Measurements from ENCODE around the gene CREB3L2.
"Not testable (repeated sequence)": the region's sequence is repeated elsewhere in the genome, so short reads cannot be mapped to it uniquely, and the experiment has no call there.

The CREB3L2 gene

DNA sequence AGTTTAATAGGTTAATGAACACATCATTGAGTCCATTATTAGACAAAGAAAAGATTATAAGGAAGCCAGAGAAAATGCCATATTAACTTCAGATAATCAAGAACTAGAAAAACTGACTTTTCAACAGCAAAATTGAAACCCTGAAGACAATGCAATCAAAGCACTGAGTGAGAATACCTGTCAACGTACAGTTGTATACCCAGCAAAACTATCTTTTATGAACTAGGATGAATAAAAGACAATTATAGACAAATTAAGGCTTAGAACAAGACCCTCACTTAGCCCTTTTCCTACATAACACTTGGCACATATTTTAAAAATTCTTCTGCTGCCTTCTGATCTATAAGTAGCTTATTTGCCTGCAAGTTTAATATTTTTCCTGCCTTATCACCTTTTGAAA, 136.1 kb downstream of the CREB3L2 start:
- no peak for DNase-seq

DNA sequence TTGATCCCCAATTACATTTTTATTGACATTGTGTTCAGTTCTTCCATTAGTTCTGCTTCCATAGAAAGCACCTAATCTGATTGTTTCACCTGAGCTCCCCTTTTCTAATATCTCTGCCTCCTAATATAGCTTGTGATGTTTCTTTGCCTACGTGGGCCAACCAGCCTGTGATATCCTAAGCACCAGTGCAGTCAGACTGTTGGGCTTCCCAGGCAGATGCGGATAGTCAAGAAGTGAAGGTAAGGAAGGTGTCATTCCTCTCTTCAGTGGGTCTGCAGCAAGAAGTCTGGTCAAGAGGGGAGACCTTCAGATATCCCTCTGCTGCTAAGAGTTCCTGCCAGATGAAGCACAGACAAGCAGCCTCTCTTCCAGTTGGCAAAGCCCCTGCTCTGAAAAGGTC, 138.9 kb downstream of the CREB3L2 start:
- no peak for DNase-seq

DNA sequence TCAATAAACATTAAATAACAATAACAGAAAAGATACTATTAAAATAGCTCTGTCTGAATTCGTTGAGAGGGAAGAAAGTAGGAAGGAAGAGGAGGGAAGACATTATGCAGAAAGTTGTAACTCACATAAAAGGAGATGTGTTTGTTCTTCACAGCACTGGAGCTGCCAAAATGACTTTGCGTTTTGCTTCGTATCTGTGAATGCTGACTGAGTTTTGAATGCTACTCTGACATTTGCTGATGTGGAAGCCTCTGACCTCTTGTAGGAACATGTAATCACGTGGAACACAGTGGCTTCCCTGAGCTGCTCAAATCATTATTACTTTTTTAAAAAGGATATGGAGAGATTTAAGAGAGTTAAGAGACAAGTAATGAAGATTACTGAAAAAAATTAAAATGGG, 139.5 kb downstream of the CREB3L2 start:
- DNase-seq = no peak

DNA sequence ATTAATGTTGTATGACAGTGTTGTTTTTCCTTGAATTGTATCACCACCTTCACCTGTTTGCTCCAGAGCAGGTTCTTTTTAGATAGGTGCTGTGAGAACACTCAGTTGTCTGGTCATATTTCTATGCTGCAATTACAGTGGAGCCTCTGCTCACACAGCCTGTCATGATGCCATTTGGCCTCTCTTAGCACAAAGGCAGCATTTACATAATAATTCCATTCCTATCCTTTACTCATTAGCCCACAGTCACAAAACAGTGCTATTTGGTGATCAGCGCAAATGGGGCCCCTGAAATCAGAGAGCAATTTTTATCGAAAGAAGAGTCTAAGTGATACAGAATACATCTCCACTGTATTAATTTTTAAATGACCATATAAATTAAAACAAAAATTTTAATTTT, 141.3 kb downstream of the CREB3L2 start:
- DNase-seq = no peak

DNA sequence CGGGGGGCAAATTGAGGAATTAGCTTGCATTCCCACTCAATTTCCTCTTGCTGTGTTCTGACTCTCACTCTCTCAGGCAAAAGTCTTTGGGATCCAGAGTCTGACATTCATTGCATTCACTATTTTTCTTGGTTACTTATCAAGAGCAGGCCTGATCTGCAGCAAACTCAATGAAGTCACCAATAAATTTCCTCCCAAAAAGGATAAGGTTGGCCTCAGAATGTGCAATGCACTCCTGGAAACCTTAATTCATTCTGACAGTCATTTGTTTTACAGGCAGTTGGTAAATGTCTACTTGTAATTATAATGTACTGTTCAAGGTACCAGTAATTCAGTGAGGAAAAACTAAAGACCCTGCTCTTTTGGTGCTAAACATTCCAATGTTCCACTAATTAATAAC, 148.8 kb downstream of the CREB3L2 start:
- DNase-seq = no peak

DNA sequence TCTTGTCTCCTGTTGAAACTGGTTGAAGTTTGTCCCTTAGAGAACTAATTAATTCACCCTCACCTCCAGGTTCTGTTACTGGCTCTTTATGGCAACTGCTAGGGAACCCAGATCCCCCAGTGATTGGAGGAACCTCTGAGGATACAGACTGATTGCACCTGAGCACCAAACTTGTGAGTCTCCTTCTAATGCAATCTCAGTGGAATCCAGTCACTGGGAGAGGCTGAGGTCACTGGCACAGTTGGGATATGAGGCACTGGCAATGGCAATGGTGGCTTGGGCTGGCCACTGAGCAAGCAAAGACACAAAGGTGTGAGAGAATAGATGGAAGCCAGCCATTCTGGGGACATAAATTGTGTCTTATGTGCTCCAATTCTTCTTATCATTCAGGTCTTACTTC, 149.8 kb downstream of the CREB3L2 start:
- DNase-seq = no peak

DNA sequence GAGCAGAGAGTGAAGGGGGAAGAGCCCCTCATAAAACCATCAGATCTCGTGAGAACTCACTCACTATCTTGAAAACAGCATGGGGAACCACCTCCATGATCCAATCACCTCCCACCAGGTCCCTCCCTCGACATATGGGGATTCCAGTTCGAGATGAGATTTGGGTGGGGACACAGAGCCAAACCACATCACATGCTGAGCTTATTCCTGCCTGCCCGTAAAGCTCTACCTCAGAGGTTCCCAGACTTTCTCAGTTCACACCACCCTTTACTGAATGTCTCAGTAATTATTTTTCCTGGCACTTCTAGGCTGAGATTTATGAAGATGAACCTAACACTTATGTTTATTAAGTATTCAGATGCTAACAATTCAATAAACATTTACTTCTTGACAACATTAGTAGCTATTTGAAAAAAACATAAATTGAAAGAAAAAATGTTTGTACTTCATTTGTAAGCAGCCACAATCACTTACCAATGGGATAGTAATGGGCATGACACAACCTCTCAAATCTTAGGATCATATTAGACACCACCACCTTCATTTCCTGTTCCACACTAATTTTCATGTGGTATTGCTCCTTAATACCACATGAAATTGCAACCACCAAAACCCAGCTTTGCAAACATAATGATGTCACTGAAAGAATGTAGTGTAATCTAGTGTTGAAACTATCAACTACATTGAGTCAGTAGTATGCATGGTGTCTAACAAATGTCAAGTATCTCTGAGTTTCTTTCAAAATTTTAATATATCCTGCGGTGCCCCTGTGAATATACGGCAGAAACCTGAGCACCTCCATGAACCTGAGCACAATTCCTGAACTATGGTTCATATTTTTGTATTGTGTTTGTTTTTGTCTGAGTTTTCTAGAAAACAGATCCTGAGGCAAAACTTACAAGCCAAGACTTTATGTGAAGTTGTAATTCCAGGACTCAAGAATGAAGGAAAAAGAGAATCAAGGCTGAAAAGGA, 150.6 kb downstream of the CREB3L2 start:
- no peak for DNase-seq

DNA sequence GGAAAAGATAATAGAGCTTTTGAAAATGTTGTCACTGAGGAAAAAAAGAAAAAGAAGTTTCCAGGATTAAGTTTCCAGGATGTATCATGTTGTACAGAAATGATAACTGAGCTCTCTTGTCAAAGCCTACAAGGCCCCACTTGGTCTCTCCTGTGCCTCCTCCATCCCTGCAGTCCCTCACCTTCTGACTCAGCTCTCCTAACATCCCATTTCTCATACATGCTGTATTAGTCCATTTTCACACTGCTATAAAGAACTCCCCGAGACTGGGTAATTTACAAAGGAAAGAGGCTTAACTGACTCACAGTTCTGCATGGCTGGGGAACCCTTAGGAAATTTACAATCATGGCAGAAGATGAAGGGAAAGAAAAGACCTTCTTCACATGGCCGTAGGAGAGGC, 151.3 kb downstream of the CREB3L2 start:
- DNase-seq = no peak

DNA sequence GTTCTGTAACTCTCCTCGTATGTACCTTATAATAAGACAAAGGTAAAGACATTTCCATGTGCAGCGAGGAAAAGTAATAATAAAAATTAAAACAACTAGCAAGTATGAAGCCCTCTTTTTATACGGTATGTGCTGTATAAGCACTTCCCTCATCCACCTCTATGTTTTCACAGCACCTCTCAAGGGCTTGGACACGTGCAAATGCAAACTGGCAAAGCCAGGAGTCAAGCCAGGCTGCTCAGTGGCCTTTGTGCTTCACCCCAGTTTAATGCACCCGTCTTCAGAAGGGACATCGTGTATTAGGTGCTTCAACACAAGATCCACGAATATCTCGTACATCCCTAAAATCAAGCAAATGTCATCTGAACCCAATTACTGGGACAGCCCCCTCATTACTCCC, 153.8 kb downstream of the CREB3L2 start:
- no peak for DNase-seq

DNA sequence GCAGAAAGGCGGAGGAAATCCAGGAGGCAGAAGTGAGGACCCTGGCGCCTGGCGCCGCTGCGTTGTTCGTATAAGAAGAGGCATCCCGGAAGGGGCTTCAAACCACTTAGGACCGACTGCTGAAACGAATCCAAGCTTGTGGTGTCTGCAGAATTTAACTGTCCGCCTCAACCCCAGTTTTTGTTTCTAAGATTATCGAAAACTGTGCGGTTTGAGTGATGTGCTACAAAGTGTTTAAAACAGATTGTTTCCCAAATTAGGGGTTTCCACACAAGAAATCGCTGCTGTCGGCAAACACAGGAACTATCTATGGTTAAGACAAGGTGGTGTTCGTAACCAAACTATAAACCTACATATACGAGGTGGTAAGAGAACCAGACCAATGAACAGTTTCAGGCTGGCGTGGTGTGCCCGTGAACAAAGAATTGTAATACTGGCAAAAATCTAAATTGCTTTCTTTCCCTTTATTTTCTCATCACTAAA, 154.3 kb downstream of the CREB3L2 start:
- DNase-seq = no peak

DNA sequence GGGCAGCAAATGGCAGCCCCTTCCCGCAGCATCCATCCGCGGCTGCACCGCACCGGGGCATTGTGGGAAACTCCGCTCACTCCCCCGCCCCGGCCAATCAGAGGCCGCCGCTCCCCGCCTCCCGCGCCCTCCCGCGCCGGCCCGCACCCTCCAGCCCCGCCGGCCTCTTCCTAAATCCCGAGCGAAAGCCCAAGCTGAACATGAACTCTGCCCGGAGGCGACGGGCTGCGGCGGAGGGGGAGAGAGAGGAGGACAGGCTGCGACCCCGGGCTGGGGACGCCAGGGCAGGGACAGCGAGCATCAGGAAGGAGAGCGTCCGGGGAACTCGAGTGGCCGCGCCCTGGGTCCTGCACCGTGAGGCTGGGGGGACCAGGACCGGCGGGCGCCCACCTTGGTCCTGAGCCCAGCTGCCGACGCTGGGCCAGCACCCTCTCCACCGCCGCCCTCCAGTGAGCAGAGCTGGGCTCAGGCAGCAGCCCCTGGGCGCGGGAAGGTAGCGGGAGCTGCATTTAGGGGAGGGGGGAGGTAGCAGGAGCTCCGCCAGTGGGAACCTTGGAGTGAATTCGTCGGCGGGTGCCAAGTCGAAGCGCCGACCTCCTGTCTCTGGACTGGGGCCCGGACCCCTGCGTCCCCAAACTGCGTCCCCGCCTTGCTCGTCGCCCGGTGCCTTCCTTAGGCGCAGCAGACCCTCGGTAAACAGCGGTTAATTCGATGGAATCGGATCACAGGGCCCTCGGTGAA, 154.9 kb downstream of the CREB3L2 start, which contains the start of gene DGKI:
DGKI (minus strand) TSS at position 148 of the 741 bp plus-strand sequence.
- DNase-seq = no peak

DNA sequence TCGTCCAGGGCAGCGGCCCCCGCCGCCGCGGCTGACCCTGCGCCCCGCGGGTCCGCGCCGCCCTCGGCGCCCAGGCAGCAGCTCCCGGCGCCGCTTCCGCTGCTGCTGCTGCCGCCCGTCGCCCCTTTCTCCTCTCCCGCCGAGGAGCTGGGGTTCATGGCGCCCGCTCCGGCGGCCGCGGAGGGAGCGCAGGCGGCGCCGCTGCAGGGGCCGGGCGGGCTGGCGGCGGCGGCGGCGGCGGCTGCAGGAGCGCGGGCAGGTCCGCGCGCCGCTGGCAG, 155.4 kb downstream of the CREB3L2 start:
- DNase-seq = no peak

DNA sequence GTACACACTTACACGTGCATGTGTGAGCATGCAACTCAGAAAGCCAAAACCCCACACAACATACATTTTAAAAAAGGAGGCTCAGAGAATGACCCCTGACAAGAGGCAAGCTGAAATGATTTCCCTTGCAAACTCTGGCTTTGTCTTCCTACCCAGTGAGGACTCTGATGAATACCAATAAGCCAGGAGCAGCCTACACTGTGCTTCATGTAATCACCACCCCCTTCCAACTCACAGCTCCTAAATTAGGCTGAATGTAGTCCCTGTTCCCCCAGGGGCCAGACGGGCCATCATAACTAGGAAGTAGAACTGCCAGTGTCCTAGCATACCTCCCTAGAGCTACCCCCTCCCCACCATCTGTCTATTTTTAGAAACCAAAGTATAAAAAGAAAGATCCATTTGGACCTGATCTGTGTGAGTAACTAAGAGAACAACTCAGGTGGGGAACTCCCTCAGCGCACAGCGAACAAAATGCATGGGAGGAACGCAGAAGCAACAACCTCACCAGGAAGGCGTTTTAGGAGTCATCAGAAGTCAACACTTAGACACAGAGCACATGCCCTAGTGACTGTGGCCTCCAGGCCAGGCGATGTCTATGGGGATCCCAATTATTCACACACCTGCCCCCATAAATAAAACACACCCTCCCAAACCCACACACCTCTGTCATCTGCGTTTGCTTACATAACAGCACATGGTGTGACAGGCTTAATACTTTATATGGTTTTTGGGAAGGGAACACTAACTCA, 157.0 kb downstream of the CREB3L2 start:
- DNase-seq = no peak

DNA sequence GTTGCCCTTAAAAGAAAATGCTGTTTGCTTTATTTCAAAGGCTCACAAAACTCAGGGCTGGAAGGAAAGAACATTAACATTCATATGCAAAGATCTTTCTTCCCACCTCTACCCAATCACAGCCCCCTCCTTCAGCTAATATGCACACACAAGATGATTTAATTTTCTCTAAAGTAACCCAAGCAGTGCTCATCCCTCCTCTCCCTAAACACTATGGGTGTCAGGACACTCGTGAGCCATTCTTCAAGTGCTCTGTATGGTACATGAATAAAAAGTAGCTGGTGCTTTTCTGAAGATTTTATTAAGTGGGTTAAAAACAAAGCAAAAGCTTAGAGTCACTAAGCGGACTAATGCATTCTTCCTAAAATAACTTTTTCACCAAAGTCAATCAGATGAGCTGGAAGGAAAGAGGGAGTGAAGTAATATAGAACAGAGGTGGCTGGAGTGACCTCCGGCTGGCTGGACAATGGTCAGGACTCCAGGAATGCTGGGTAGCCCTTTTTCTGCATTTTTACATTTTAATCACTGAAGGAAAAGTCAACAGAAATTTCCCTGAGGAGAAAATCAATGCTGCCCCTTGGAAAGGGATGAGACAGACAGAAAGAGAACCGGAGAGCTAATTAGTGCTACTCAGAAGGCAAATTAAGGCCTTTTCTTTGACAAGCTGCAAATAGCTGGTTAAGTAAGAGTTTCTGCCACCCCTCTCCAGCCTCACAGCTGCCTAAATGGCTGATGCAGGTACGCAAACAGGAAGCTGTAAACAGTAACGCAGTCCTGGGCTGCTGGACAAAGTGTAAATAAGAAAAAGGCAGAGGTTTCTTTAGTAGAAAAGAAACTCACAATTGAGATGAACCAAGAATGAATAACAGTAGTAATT, 161.7 kb downstream of the CREB3L2 start:
- no peak for DNase-seq

DNA sequence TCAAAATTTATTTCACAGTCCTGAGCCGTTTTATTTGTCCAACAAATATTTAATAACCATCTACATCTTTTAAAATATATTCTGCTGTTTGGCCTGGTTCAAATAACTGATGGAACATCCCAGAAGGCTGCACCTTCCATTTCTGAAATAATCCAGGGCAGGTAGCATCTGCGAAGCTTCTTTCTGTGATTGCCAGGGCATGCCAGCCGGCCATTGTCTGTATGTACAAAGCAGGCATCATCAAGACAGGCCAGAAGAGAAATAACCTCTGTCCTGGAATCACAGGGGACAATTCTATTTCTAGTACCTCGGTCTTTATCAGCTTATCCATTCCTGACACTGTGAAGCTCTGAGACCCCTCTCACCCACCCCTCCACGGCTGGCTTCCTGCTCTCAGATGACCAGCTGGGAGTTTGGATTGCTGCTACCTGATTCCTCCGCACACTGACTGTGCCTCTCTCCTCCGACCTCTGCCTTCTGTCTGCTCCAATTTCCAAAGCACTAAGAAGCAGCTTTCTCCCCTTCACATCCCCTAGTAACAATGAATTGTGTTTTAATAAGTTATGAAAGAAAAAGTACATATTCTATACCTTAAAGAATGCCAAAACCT, 163.1 kb downstream of the CREB3L2 start:
- no peak for DNase-seq

DNA sequence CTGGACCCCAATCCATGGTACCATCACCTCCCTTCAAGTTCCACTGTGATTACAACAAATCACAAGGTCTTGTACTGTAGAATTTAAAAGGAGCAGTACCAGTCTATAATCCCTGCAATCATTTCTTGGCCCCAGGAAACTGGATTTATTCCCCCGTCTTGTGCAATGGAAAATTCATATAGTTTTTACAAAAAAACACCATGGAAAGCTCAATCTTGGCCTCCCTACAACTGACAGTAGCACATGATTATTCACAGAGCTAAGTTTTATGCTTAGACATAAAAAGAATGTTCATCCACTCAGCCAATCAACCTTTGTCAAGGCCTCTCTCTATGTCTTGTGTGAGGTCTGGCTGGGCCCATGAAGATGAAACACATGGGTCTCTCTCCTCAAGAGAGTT, 165.3 kb downstream of the CREB3L2 start:
- DNase-seq = no peak

DNA sequence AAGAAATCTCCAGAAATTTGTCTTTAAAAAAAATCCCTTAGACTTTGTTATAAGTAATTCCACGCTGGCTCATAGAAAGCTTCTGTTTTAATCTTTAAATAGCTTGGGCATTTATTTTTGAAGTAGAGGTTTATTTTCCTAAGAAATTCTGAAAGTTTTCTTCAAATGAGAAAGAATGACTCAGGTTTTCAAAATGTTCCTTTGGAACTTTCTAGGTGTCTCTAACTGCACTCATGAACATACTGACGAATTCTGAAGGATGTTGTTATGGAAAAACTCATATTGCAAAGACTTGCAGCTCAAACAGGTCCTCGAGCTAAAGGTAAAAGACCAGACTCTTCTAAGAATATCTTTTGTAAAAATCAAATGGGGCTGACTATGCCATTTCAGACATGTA, 165.8 kb downstream of the CREB3L2 start:
- no peak for DNase-seq

DNA sequence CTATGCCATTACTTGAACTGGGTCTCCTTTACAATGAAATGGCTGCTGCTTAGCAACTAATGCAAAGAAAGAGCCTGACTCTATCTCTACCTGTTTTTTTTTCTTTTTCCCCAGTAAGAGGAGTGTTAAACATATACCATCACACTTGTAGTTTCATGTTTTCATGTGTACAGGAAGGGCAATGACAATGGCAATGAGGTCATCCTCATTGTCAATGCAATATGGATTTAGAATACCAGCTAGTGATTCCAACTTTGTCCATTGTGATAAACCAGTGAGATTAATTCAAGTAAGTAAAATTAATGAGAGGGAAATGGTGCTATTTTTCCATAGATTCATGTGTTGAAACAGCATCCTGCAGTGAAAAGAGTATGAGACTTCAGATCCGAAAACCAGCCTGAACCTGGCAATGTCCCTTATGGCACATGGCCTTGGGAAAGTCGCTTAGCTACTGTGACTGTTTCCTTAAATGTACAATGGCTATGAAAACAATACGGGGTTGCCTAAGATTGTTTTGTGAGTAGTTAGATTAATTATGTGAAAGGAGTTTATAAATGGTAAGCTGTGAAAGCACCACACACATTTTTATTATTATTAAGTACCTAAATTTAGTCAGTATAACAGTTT, 166.3 kb downstream of the CREB3L2 start:
- no peak for DNase-seq

DNA sequence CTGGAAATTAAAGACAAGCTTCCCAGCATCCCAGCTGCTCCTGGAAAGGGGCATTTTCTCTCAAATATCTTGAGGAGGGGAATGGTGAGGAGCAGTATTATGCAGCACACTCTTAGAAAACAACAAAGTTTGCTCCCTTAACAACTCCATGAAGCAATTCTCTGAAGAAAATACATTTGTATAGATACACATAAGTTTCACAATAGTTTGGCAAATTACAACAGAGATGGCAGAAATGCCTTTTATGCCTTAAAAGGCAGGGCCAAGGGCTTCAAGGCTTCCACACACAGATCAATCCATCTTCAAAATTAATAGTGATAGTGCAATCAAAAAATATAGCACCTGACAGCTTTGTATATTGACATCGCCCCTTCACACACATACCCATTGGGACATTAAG, 167.3 kb downstream of the CREB3L2 start:
- no peak for DNase-seq

DNA sequence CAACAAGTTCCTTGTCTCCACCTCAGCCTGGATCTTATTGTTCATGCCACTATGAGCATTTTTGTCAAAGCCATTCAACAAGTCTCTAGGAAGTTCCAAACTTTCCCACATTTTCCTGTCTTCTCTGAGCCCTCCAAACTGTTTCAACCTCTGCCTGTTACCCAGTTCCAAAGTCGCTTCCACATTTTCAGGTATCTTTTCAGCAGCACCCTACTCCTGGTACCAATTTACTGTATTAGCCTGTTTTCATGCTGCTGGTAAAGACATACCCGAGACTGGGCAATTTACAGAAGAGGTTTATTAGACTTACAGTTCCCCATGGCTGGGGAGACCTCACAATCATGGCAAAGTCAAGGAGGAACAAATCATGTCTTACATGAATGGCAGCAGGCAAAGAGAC, 168.9 kb downstream of the CREB3L2 start:
- not testable (repeated sequence) for DNase-seq

DNA sequence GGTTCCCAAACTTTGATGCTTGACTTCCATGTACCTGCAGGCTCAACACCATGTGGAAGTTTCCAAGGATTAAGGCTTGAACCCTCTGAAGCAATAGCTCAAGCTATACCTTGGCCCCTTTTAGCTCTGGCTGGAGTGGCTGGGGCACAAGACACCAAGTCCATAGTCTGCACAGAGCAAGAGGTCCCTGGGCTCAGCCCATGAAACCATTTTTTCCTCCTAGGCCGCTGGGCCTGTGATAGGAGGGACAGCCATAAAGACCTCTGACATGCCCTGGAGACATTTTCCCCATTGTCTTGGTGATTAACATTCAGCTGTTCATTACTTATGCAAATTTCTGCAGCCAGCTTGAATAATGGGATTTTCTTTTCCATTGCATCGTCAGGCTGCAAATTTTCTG, 169.5 kb downstream of the CREB3L2 start:
- DNase-seq = no peak

All from hematopoietic multipotent progenitor cell treated with erythropoietin and hydrocortisone succinate and interleukin-3 and kit ligand, for 8 days (in vitro differentiated cells).